MV-4-11 (cell line): ENCODE measurements around the gene KCNT1.

ENCODE experiments used
- DNase-seq: peaks from one replicate; lab custom pipeline; 2025; lab: John Stamatoyannopoulos, UW

KCNT1 gene

GRCh38 chr9:135673941-135674340, 28.0 kb upstream of the KCNT1 start:
- no peak for DNase-seq

GRCh38 chr9:135674977-135675376, 27.0 kb upstream of the KCNT1 start:
- DNase-seq, result no peak

GRCh38 chr9:135676891-135677290, 25.1 kb upstream of the KCNT1 start:
- no peak for DNase-seq

GRCh38 chr9:135677641-135678168, 24.3 kb upstream of the KCNT1 start:
- DNase-seq, result no peak

- no peak for DNase-seq
Measured at GRCh38 chr9:135678236-135679017, 23.6 kb upstream of the KCNT1 start.

GRCh38 chr9:135680056-135680455, 21.9 kb upstream of the KCNT1 start:
- no peak for DNase-seq

- no peak for DNase-seq
Measured at GRCh38 chr9:135681161-135681560, 20.8 kb upstream of the KCNT1 start.

GRCh38 chr9:135683401-135684034, 18.5 kb upstream of the KCNT1 start:
- no peak for DNase-seq

- DNase-seq, result no peak
Measured at GRCh38 chr9:135684691-135685090, 17.3 kb upstream of the KCNT1 start.

- DNase-seq, result no peak
Measured at GRCh38 chr9:135687216-135687615, 14.8 kb upstream of the KCNT1 start.

GRCh38 chr9:135689011-135689410, 13.0 kb upstream of the KCNT1 start:
- no peak for DNase-seq

GRCh38 chr9:135690836-135691570, 11.0 kb upstream of the KCNT1 start:
- DNase-seq, result no peak

GRCh38 chr9:135692410-135692809, 9.6 kb upstream of the KCNT1 start:
- DNase-seq, result no peak

- no peak for DNase-seq
Measured at GRCh38 chr9:135693265-135693664, 8.7 kb upstream of the KCNT1 start.

- DNase-seq, result no peak
Measured at GRCh38 chr9:135693771-135694170, 8.2 kb upstream of the KCNT1 start.

- no peak for DNase-seq
Measured at GRCh38 chr9:135694414-135694813, 7.6 kb upstream of the KCNT1 start.

GRCh38 chr9:135695036-135695435, 6.9 kb upstream of the KCNT1 start:
- DNase-seq, result no peak

- DNase-seq, result no peak
Measured at GRCh38 chr9:135695642-135696041, 6.3 kb upstream of the KCNT1 start.

GRCh38 chr9:135696446-135696845, 5.5 kb upstream of the KCNT1 start:
- DNase-seq, result no peak

GRCh38 chr9:135697226-135697625, 4.8 kb upstream of the KCNT1 start:
- DNase-seq, result no peak

- DNase-seq, result no peak
Measured at GRCh38 chr9:135698236-135698635, 3.7 kb upstream of the KCNT1 start.

- DNase-seq, result no peak
Measured at GRCh38 chr9:135698767-135699166, 3.2 kb upstream of the KCNT1 start.

- no peak for DNase-seq
Measured at GRCh38 chr9:135699440-135699839, 2.5 kb upstream of the KCNT1 start, which contains the start of gene SOHLH1. Gene SOHLH1 (minus strand): TSS chr9:135699481. CDS start chr9:135699467, 14 bp downstream.
